ENCODE results near the gene LGR4. TPM values are rescaled to one million over a fixed set of nuclear protein-coding genes. Genes with fewer than 3 reads are reported as not detected.

The LGR4 gene
- total and polyA plus RNA-seq, 9 of the 15 experiments (the other 6 are each of a cell fraction or from before 2014, with no cell fraction given) = 0.94 to 10.1 (median 5.8) TPM

- no peak for TF ChIP-seq ZBTB12 (CRISPR knock-in tag; IDR thresholded peaks at IDR 0.05)
- no peak; the same call in 1 of the 2 replicates for TF ChIP-seq CREB1 (IDR thresholded peaks at IDR 0.05)
- TF ChIP-seq CREB1 (CRISPR knock-in tag; IDR thresholded peaks at IDR 0.05) = peak; percentile 41; the same call in 1 of the 2 replicates
- TF ChIP-seq, protein P1, sequence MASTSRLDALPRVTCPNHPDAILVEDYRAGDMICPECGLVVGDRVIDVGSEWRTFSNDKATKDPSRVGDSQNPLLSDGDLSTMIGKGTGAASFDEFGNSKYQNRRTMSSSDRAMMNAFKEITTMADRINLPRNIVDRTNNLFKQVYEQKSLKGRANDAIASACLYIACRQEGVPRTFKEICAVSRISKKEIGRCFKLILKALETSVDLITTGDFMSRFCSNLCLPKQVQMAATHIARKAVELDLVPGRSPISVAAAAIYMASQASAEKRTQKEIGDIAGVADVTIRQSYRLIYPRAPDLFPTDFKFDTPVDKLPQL (IDR thresholded peaks at IDR 0.05; ENCODE audit: extremely low read depth, insufficient read length) = no peak
- TF ChIP-seq ETV5 (CRISPR knock-in tag; IDR thresholded peaks at IDR 0.05; ENCODE audit: low read depth) = no peak
- TF ChIP-seq ZNF644 (tag; IDR thresholded peaks at IDR 0.05; ENCODE audit: low read depth) = no peak
- no peak for TF ChIP-seq TRIM28 (IDR thresholded peaks at IDR 0.05)
- no peak for TF ChIP-seq TCF7 (IDR thresholded peaks at IDR 0.05; ENCODE audit: borderline replicate concordance)
- peak; percentile 88 for TF ChIP-seq ZNF263 (CRISPR knock-in tag; IDR thresholded peaks at IDR 0.05; ENCODE audit: borderline replicate concordance)
- TF ChIP-seq ZNF184 (CRISPR knock-in tag; IDR thresholded peaks at IDR 0.05) = no peak
- TF ChIP-seq CCNT2 (IDR thresholded peaks at IDR 0.05; ENCODE audit: borderline replicate concordance, extremely low read depth, insufficient read length, low read depth, low read length) = peak; percentile 78
- no peak for TF ChIP-seq PHB (CRISPR knock-in tag; IDR thresholded peaks at IDR 0.05)
- no peak for TF ChIP-seq PRMT5 (CRISPR knock-in tag; IDR thresholded peaks at IDR 0.05)
- no peak for TF ChIP-seq ARID2 (IDR thresholded peaks at IDR 0.05)
- TF ChIP-seq GTF2A2 (tag; IDR thresholded peaks at IDR 0.05) = no peak
- no peak for TF ChIP-seq NFIX (CRISPR knock-in tag; IDR thresholded peaks at IDR 0.05; ENCODE audit: low read depth)
- TF ChIP-seq NCOR1 (IDR thresholded peaks at IDR 0.05) = no peak
- TF ChIP-seq RUNX1 (IDR thresholded peaks at IDR 0.05; ENCODE audit: low read depth) = no peak
- peak; percentile 66 to 72; a peak in 3 of 4 replicates for TF ChIP-seq MAZ (CRISPR knock-in tag; conservative IDR thresholded peaks at IDR 0.05 in 1 of 2, IDR thresholded peaks at IDR 0.05 in 1 of 2)
- TF ChIP-seq DIDO1 (tag; IDR thresholded peaks at IDR 0.05; ENCODE audit: low read depth) = no peak
- TF ChIP-seq, protein P2, sequence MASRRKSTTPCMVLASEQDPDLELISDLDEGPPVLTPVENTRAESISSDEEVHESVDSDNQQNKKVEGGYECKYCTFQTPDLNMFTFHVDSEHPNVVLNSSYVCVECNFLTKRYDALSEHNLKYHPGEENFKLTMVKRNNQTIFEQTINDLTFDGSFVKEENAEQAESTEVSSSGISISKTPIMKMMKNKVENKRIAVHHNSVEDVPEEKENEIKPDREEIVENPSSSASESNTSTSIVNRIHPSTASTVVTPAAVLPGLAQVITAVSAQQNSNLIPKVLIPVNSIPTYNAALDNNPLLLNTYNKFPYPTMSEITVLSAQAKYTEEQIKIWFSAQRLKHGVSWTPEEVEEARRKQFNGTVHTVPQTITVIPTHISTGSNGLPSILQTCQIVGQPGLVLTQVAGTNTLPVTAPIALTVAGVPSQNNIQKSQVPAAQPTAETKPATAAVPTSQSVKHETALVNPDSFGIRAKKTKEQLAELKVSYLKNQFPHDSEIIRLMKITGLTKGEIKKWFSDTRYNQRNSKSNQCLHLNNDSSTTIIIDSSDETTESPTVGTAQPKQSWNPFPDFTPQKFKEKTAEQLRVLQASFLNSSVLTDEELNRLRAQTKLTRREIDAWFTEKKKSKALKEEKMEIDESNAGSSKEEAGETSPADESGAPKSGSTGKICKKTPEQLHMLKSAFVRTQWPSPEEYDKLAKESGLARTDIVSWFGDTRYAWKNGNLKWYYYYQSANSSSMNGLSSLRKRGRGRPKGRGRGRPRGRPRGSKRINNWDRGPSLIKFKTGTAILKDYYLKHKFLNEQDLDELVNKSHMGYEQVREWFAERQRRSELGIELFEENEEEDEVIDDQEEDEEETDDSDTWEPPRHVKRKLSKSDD (conservative IDR thresholded peaks at IDR 0.05; ENCODE audit: low read length) = no peak
- no peak for TF ChIP-seq ZNF311 (CRISPR knock-in tag; IDR thresholded peaks at IDR 0.05)
- TF ChIP-seq ZNF668 (CRISPR knock-in tag; IDR thresholded peaks at IDR 0.05) = no peak
- TF ChIP-seq XRCC3 (IDR thresholded peaks at IDR 0.05) = no peak
- no peak for TF ChIP-seq PHTF2 (CRISPR knock-in tag; IDR thresholded peaks at IDR 0.05)
- TF ChIP-seq LCOR (CRISPR knock-in tag; IDR thresholded peaks at IDR 0.05) = peak; percentile 14; the same call in 1 of the 2 replicates
- peak; percentile 38; the same call in 1 of the 2 replicates for TF ChIP-seq GABPB1 (CRISPR knock-in tag; IDR thresholded peaks at IDR 0.05)
Observed at GRCh38 chr11:27362749-27363575, 109.6 kb downstream of the LGR4 start, which contains the start of gene CCDC34 (continued).
